HG03045 (cell line): ENCODE data around the gene KRT35.

Experiments used
- ATAC-seq: cut with Tn5 transposase; IDR thresholded peaks from one replicate; pipeline ENCODE4 v1.9.1; 2021; ENCODE audit warnings: mild to moderate bottlenecking, moderate library complexity; ENCODE audit not compliant: unreplicated experiment

The KRT35 gene

DNA sequence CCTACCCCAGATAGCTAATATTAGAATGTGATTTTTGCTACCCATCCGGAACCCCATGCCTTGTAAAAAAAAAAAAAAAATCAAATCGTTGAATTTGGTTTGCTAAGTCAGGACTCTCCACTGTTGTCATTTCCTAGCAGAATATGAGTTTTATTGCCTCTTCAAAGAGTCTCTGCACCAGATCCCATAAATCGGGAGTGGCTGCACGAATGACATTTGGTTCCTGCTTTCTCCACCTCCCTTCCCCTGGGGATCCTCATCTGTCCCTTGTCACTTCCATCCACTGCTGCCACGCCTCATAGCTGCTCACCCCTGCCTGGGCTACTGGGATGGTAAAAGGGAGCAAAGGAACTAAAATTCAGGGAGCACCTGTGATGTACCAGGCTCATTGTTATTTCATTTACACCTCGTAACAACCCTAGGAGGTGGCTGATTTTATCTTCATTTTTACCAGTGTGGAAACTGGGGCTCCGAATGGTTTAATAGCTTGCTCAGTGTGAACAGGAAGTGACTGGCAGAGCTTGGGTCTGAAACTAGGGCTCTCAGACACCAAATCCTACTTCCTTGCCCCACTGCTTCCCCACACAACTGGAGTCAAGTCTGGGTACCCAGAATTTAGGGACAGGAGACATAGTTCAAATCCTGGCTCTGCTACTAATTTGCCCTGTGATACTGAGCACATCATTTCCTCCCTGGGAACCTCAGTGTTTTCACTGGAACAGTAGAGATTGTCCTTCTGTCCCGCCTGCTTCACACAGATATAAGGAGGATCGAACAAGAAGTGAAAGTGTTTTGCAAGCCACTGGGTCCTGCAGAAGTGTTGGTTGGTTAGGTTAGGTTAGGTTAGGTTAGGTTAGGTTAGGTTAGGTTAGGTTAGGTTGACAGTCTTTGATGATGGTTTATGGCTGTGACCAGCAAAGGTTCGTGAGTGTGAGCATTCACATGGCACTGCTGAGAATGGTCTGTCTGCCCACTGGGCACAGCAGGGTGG is 9.3 kb upstream of the KRT35 start:
- no peak for ATAC-seq

DNA sequence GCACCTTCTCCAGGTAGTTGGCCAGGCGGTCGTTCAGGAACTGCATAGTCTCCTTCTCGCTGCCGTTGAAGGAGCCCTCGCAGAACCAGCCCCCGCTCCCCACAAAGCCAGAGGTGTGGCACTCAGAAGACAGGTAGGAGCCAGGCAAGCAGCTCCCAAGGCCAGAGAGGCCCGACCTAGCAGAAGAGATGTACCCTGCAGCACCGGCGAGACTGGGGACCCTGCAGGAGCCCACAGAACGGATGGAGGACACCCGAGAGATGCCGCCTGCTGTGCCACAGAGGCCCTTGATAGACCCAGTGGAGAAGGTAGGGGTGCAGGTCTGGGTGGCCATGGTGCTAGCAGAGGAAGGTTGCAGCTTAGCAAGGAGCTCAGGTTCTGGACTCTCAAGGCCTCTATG is 8.6 kb upstream of the KRT35 start, which contains the start of gene KRT36:
Gene KRT36 (minus strand): TSS at position 380 of the 400 bp plus-strand sequence. CDS start 46 bp downstream, at position 334.
- ATAC-seq: no peak

DNA sequence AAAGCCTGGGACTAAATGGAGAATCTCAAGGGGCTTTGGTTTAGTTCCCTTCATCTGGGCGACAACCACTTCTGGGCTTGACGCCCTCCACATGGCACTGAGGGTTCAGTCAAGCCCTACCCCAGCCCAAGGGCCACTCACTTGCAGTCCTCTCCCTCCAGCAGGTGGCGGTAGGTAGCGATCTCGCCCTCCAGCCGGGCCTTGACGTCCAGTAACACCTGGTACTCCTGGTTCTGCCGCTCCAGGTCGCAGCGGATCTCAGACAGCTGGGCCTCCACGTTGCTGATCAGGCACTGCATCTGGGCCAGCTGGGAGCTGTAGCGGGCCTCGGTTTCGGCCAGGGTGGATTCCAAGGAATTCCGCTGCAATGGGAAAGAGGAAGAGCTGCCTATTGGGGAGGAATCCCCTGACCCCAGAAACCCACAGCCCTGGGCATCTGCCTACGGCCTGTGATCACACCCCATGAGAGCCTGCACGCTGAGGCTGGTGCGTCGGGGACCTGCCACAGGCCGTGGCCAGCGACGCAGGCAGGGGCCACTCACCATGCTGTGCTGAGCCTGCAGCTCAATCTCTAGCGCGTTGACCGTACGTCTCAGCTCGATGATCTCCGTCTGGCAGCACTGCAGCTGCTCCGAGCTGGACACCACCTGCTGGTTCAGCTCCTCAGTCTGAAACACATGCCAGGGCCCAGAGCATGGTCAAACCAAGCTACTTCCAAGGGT is 6.0 kb upstream of the KRT35 start:
- no peak for ATAC-seq

DNA sequence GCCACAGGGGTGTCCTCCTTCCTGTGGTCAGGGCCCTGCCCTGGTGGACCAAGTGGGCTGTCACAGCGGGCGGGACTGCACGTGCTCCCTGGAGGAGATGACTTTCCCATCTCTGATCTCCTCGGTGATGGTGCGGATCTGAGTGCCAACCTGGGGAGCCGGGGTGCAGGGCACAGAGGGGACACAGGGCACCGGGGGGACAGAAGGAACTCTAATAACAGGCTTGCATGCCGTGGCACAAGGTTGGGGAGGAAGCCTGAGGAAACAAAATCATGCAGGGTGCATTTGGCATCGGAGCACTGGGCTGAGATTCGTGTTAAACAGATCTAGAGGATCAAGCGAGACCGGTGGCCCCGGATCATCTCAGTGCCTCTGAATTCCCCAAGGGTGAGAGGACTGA is 5.4 kb upstream of the KRT35 start:
- no peak for ATAC-seq

DNA sequence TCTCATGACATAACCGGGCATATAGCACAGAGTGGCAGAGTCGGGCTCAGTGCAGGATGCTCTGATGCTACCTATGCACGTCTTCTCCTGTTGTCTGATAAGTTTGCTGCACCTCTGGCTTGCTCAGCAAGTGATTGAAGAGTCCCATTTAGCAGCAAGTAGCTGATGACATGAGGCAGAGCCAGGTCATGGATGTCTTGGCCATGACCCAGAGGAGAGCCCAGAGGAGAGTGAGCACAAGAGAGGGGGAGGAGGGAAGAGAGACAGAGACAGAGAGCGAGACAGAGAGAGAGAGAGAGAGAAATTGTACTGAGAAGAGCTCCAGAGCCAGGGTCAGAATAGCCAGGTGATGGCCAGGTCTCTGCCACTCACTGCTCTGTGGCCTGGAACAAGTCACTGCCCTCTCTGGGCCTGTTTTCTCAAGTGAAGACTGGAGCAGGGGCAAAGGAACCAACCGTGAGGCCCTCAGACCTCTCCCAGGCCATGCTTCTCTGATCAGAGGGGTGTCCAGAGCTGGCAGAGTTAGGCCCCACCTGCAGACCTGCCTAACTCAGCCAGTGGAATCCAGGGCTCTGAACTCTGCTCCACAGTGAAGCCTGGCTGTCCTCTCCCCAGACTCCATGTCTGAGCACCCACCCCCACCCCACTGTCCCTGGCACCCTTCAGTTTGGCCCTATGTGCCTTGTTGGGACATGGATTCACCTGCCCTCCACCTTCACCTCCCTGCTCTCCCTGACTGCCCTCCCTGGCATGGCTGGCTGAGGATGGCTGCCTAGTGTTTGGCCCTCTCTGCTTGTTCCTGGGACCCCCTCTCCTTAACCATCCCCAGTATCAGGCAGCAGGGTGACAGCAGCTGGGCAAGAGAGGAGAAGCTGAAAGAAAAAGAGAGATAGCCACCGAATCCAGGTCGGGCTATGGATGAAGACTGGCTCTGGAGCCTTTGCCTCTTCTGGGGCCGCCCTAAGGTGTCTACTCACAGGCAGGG is 4.3 kb upstream of the KRT35 start:
- ATAC-seq: no peak

DNA sequence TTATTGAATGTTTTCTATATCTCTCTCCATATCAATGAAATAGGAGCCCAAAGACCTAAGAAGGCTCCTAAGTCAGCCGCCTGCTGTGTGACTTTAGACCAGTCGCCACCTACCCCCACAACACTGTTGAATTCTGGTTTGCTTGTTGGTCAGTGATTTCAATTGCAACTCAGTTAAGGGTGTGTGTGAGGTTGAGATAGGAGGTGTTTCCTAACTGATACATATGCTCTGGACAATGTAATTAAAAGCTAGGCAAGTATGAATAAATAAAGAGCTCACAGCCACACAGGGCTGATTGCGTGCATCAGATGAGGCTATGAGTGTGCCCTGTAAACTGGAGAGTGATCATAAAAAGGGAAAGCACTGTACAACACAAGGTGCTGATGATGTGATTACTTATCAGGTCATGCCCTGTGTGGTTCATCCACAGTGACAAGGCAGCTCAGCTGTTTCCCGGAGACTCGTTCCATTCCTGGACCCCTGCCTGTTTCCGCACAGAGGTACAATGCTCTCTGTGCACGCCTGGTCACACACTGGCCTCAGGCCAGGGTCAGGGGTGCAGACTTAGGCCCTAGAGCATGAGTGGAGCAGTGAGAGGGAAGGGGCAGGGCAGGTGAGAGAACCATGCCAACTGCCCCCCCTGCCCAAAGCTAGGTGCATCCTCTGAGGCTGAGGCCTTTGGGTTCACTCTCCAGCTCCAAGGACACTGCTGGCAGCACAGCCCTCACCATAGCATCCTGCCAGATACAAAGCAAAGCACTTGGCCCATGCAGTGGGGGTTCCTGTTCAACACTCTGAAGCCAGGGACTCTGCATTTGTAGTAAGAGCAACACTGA is 3.3 kb upstream of the KRT35 start:
- no peak for ATAC-seq

DNA sequence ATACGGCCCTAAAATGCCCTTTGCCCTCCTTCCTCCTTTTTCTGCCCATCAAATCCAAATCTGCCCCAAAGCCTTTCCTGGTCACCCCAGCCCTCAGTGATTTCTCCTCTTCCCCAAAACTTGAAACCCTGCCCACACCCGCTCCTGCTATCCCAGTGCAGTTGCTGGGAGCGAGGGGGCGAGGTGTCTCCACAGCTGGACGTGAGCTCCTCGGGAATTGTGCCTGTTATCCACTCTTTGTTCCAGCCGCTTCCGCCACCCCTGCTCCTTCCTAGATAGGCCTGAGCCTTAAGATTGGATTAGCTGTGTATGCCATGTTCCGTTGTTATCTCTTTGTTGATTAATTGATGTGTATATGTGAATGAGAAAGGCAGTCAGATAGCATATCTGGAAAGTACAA is 2.6 kb upstream of the KRT35 start:
- ATAC-seq: no peak

DNA sequence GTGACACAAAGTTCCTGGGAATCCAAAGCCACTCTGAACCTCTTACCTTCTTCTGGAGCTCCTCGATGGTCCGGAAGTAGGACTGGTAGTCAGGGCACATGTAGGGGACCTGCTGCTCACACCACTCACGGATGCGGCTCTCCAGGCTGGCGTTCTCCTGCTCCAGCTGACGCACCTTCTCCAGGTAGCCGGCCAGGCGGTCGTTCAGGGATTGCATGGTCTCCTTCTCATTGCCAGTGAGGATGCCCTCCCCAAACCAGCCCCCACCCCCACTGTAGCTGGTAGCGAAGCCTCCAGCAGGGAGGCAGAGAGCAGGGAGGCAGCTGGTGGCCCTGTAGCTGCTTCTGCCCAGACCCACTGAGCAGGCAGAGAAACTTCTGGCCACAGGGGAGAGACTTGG is 370 bp downstream of the KRT35 start:
- no peak for ATAC-seq

DNA sequence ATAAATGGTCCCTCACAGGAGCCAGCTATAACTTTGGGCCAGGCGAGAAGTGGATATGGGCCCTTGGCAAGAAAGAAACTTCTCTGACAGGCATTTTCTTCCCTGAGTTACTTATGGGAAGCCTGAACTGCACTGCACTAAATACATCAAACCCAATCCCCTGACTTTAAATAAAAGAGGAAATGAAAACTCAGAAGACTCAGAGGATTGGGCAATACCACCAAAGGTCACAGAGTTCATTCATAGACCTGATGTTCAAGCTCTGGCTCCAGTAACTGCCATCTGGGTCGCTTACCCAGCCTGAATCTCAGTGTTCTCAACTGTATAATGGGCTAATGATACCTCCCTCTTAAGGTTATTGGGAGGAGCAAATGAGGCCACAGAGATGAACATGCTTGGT is 815 bp downstream of the KRT35 start:
- ATAC-seq: no peak

DNA sequence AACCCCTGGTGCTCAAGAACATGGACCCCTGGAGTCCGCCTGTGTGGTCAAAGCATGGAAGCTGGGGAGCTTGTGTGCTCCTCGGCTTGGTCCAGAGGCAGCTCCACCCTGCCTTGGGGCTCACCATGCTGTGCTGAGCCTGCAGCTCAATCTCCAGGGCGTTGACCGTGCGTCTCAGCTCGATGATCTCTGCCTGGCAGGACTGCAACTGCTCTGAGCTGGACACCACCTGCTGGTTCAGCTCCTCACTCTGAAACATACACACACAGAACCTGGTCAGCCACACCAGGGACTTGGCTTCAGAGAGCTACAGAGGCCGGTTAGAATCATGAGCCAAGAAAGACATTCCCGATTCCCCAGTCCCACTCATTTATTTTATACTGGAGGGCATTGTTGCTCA is 2.7 kb downstream of the KRT35 start:
- ATAC-seq: no peak

DNA sequence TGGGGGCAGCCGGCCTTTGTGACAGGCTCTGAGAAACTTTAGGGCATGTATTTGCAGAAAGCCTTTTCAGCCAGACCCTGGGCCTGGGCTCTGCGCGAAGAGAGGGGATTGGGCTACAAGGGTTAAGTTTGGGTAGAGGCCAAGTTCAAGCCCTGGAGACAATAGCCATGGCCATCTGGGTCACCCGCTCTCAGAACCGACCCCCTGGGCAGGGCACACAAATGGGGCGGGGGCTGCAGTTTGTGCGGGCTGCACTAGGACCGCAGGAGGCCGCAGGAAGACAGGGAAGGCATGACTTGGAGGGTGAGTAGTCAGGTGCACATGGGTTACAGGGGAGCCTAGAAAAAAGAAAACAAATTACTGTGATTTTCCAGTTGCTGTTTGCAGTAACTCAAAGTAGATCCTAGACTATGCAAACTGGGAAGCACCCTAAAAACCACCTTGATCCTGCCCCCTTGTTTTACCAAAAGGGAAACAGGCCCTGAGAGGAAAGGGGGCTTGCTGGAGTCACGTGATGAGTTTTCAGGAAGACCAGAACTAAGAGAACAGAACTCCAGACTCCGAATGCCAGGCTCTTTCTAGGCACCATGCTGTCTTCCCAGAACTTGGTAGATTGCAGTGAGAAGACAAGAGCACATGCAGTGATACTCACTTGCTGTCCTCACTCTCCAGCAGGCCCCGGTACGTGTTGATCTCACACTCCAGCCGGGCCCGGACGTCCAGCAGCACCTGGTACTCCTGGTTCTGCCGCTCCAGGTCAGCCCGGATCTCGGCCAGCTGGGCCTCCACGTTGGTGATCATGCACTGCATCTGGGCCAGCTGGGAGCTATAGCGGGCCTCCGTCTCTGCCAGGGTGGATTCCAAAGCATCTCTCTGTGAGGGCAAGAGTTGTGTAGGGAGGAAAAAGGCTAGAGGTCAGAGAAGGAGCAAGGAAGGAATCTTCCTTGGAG is 3.8 kb downstream of the KRT35 start:
- no peak for ATAC-seq

DNA sequence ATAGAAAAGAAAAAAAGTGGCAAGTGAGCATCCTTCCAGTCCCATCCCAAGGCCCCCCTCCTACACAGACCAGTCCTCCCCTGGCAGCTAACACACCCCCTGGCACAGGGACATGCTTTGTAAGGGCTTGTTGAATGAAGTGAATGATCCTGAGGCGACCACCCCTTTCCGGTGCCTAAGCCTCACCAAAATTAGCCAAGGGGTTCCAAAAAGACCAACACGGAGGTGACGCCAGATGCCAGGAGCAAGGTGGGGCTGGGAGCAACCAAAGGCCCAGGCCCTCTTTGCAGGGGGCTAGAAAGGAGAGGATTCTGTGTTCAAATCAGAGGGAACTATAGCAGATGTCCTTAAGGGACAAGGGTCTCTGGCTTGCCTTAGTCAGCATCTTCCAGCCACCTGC is 5.5 kb downstream of the KRT35 start:
- no peak for ATAC-seq

DNA sequence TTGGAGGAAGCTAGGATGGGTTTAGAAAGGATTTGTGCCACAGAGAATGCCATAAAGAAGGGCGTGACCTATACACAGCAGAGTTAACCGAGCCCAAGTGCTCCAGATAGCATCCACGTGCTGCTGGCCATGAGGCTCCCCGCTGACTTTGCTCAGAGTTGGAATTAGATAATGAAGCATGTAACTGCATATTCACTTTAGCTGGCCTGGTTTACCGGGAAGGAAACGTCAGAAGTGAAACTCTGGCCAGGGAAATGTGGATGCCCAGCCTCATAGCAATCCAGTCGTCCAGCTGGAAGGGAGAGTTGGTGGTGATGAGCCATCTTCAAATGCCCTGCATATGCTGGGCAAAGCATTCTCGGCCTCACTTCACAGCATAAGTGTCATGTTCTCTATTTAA is 6.1 kb downstream of the KRT35 start:
- no peak for ATAC-seq

DNA sequence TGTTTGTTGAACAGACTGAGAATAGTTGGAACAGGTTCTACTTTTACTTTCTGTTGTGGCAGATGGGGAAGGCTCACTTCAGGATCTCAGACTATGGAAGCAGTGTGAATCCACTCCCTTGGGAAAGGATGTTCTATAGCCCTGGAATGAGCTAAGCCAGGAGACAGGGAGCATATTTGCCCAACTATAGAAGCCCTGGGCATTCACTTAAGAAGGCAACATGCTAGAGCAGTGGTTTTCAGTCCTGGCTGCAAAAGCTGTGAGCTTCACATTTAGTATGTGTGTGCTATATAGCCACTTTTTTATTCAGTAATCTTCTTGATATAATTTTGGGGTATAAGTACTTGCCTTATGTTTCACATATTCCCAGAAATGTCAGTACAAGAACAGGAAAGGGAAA is 12.6 kb downstream of the KRT35 start:
- ATAC-seq: no peak

DNA sequence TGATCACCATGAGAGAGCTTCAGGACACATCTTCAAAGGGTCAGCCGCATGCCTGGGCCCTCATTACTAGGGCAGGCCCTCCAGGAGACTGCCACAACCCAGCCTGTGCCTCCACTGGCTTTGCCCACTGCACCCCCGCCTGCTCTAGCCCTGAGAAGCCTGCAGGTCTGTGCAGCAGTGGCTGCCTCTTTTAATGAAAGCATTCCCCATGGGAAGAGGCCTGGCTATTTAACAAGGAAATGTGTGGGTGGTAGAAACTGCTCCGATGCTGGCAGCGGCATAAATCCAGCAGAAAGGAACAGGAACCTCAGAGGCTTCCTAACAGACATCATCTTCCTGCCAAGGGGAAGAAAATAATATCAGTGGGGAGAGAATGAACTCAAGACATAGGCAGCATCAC is 13.4 kb downstream of the KRT35 start:
- ATAC-seq: no peak

DNA sequence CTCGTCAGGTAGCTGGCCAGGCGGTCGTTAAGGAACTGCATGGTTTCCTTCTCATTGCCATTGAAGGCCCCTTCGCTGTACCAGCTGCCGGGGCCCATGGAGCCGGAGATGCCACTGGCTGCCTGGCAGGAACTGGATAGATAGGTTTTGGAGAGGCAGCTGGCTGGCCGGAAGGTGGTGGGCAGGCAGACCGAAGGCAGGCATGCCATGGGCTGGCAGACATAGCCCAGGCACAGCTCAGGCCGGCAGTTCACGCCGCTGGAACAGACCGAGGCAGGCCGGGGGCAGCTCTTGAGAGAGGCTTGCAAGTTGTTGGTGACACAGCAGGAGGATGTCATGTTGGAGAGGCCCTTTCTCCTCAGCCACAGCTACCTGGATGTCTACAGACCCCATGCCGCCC is 14.0 kb downstream of the KRT35 start, which contains the start of gene KRT32:
Gene KRT32 (minus strand): TSS at position 399 of the 400 bp plus-strand sequence. CDS start 61 bp downstream, at position 338.
- no peak for ATAC-seq

DNA sequence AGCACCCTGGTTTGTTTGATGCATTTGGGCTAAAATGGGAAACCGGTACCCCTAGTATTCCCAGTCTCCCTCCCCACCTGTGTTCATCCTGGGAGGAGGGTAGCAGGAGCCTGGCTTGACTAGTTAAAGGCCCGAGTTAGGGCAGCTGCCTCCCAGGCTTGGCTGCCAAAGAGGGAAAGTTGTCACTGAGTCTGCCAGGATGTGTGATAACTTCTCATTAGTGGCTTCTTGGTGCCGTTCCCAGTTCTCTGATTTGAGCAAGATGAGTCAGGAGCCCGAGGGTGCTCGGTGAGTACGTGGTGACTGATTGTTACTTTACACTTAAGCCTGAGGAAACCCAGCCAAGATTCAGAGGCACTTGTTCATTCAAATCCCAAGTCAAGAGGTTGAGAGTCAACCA is 16.3 kb downstream of the KRT35 start:
- ATAC-seq: no peak

DNA sequence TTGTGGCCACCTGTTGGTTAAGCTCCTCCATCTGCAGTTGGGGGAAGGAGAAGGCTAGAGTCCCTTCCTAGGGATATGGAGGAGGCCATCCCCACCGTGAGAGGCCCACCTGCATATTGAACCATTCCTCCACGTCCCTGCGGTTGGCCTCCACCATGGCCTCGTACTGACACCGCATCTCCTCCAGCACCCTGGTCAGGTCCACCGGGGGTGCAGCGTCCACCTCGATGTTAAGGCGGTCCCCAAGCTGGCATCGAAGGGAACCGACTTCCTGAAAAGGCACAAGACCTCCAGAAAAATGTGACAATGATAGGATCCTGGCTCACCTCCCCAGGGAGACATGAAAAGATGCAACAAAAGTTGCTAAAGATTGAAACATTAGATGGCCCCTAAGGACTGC is 16.8 kb downstream of the KRT35 start:
- ATAC-seq: no peak

DNA sequence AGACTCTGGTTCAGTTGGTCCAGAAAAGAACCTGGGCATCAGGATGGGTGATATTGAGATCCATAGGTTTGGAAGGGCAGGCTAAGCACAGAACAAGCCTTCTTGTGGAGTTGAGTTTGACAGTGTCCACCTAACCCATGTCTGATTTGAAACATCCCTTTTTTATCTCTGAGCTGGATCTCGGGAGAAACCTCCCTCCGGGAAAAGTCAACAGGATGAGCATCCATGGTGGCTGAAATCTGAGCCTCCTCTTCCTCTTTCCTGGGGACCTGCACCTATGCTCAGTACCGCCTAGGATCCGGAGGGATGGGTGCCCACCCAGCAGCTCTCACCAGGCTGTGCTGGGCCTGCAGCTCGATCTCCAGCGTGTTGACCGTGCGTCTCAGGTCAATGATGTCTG is 17.2 kb downstream of the KRT35 start:
- no peak for ATAC-seq
